AG10803 (cell line): ENCODE measurements around the gene NR1I2.

Source experiments
- DNase-seq: peaks from one replicate; pipeline ENCODE4 v3.0.0; 2010; ENCODE audit warnings: low read depth
- H3K4me3 ChIP-seq: 2 replicates; pipeline ENCODE4 v1.5.1; 2011; ENCODE audit warnings: mild to moderate bottlenecking, low read length, control low read depth
- CTCF ChIP-seq: conservative IDR thresholded peaks from 2 replicates; pipeline ENCODE4 v1.5.1; 2011; ENCODE audit warnings: mild to moderate bottlenecking, low read length, control low read depth, inconsistent platforms

Gene NR1I2

GRCh38 chr3:119765239-119765638, 16.7 kb upstream of the NR1I2 start:
- H3K4me3 ChIP-seq: no peak overlapping the region
- no peak for DNase-seq
- no peak for TF ChIP-seq CTCF

GRCh38 chr3:119767936-119768601, 13.8 kb upstream of the NR1I2 start:
- no peak for TF ChIP-seq CTCF
- no peak for DNase-seq
- H3K4me3 ChIP-seq: no peak overlapping the region

GRCh38 chr3:119768668-119769393, 13.1 kb upstream of the NR1I2 start:
- no peak overlapping the region for H3K4me3 ChIP-seq
- no peak for TF ChIP-seq CTCF
- DNase-seq: no peak

GRCh38 chr3:119769394-119770149, 12.3 kb upstream of the NR1I2 start:
- no peak for TF ChIP-seq CTCF
- H3K4me3 ChIP-seq: no peak overlapping the region

GRCh38 chr3:119774444-119774843, 7.5 kb upstream of the NR1I2 start:
- DNase-seq: no peak
- no peak overlapping the region for H3K4me3 ChIP-seq
- no peak for TF ChIP-seq CTCF

More at GRCh38 chr3:119769394-119770149, 12.3 kb upstream of the NR1I2 start:
- DNase-seq: peak; percentile 52

GRCh38 chr3:119776304-119776703, 5.6 kb upstream of the NR1I2 start:
- TF ChIP-seq CTCF: no peak
- no peak for DNase-seq
- no peak overlapping the region for H3K4me3 ChIP-seq
